Measurements from ENCODE around the gene OCIAD1.

The OCIAD1 gene

GRCh38 chr4:48899950-48900349, 69.1 kb downstream of the OCIAD1 start:
- ChIA-PET POLR2A (no interaction called here), CTCF (no interaction called here)
- TF ChIP-seq ZNF384 (IDR thresholded peaks at IDR 0.05) (no peak), ELF4 (IDR thresholded peaks at IDR 0.05) (no peak), CTBP1 (IDR thresholded peaks at IDR 0.05; ENCODE audit: borderline replicate concordance) (no peak), ARNT (IDR thresholded peaks at IDR 0.05) (no peak), PKNOX1 (IDR thresholded peaks at IDR 0.05) (no peak), L3MBTL2 (conservative IDR thresholded peaks at IDR 0.05) (no peak), BHLHE40 (IDR thresholded peaks at IDR 0.05; ENCODE audit: borderline replicate concordance) (no peak), SP1 (IDR thresholded peaks at IDR 0.05) (no peak), TARDBP (IDR thresholded peaks at IDR 0.05) (no peak), FOXA1 (IDR thresholded peaks at IDR 0.05) (no peak), FOXK2 (IDR thresholded peaks at IDR 0.05) (no peak), SUZ12 (IDR thresholded peaks at IDR 0.05) (no peak), NFRKB (IDR thresholded peaks at IDR 0.05) (no peak), HDGF (IDR thresholded peaks at IDR 0.05; ENCODE audit: borderline replicate concordance) (no peak), LEF1 (IDR thresholded peaks at IDR 0.05; ENCODE audit: borderline replicate concordance) (no peak), FOXM1 (IDR thresholded peaks at IDR 0.05; ENCODE audit: borderline replicate concordance) (no peak)
- no peak for DNase-seq (ENCODE audit: extremely low spot score)

GRCh38 chr4:48901196-48901595, 70.3 kb downstream of the OCIAD1 start:
- POLR2A ChIA-PET, result no interaction called here
- TF ChIP-seq FOXK2 (IDR thresholded peaks at IDR 0.05), result no peak
- TF ChIP-seq NFRKB (IDR thresholded peaks at IDR 0.05), result no peak
- TF ChIP-seq TARDBP (IDR thresholded peaks at IDR 0.05), result no peak
- no peak for TF ChIP-seq BHLHE40 (IDR thresholded peaks at IDR 0.05; ENCODE audit: borderline replicate concordance)
- no peak for TF ChIP-seq FOXM1 (IDR thresholded peaks at IDR 0.05; ENCODE audit: borderline replicate concordance)
- no peak for TF ChIP-seq LEF1 (IDR thresholded peaks at IDR 0.05; ENCODE audit: borderline replicate concordance)

GRCh38 chr4:48902266-48902665, 71.4 kb downstream of the OCIAD1 start:
- no peak for DNase-seq (ENCODE audit: extremely low spot score)
- no peak for TF ChIP-seq ARNT (IDR thresholded peaks at IDR 0.05)
- no peak for TF ChIP-seq CTBP1 (IDR thresholded peaks at IDR 0.05; ENCODE audit: borderline replicate concordance)
- no peak for TF ChIP-seq BHLHE40 (IDR thresholded peaks at IDR 0.05; ENCODE audit: borderline replicate concordance)
- no peak for TF ChIP-seq PKNOX1 (IDR thresholded peaks at IDR 0.05)
- POLR2A ChIA-PET, result no interaction called here
- CTCF ChIA-PET, result no interaction called here

More at GRCh38 chr4:48901196-48901595, 70.3 kb downstream of the OCIAD1 start:
- no peak for DNase-seq (ENCODE audit: extremely low spot score)
- CTCF ChIA-PET, result no interaction called here

GRCh38 chr4:48904101-48904500, 73.2 kb downstream of the OCIAD1 start:
- CTCF ChIA-PET, result interaction anchor here (0.6 kb wide), 1 partner anchor 101 kb away, joined by 3 read pairs; no protein-coding TSS in a partner anchor
- no peak for DNase-seq (ENCODE audit: extremely low spot score)

GRCh38 chr4:48904541-48905142, 73.8 kb downstream of the OCIAD1 start:
- no peak for DNase-seq (ENCODE audit: extremely low spot score)
- ChIA-PET CTCF (no interaction called here), POLR2A (no interaction called here)
- no peak for TF ChIP-seq FOXM1 (IDR thresholded peaks at IDR 0.05; ENCODE audit: borderline replicate concordance)
- TF ChIP-seq FOXA1 (IDR thresholded peaks at IDR 0.05), result no peak
- no peak for TF ChIP-seq SUZ12 (IDR thresholded peaks at IDR 0.05)
- TF ChIP-seq CTBP1 (IDR thresholded peaks at IDR 0.05; ENCODE audit: borderline replicate concordance), result no peak
- TF ChIP-seq FOXK2 (IDR thresholded peaks at IDR 0.05), result no peak
- TF ChIP-seq LEF1 (IDR thresholded peaks at IDR 0.05; ENCODE audit: borderline replicate concordance), result no peak
- no peak for TF ChIP-seq PKNOX1 (IDR thresholded peaks at IDR 0.05)
- no peak for TF ChIP-seq NFRKB (IDR thresholded peaks at IDR 0.05)
- no peak for TF ChIP-seq SP1 (IDR thresholded peaks at IDR 0.05)
- TF ChIP-seq TARDBP (IDR thresholded peaks at IDR 0.05), result no peak
- TF ChIP-seq L3MBTL2 (conservative IDR thresholded peaks at IDR 0.05), result no peak
- no peak for TF ChIP-seq ZNF384 (IDR thresholded peaks at IDR 0.05)
- no peak for TF ChIP-seq ELF4 (IDR thresholded peaks at IDR 0.05)
- no peak for TF ChIP-seq HDGF (IDR thresholded peaks at IDR 0.05; ENCODE audit: borderline replicate concordance)
- no peak for TF ChIP-seq BHLHE40 (IDR thresholded peaks at IDR 0.05; ENCODE audit: borderline replicate concordance)

More at GRCh38 chr4:48904101-48904500, 73.2 kb downstream of the OCIAD1 start:
- TF ChIP-seq CTBP1 (IDR thresholded peaks at IDR 0.05; ENCODE audit: borderline replicate concordance) (no peak), ZNF384 (IDR thresholded peaks at IDR 0.05) (no peak), ELF4 (IDR thresholded peaks at IDR 0.05) (no peak), FOXM1 (IDR thresholded peaks at IDR 0.05; ENCODE audit: borderline replicate concordance) (no peak), SUZ12 (IDR thresholded peaks at IDR 0.05) (no peak), L3MBTL2 (conservative IDR thresholded peaks at IDR 0.05) (no peak), PKNOX1 (IDR thresholded peaks at IDR 0.05) (no peak), SP1 (IDR thresholded peaks at IDR 0.05) (no peak)
- POLR2A ChIA-PET, result no interaction called here

GRCh38 chr4:48905363-48906015, 74.6 kb downstream of the OCIAD1 start:
- TF ChIP-seq ZNF384 (IDR thresholded peaks at IDR 0.05) (no peak), LEF1 (IDR thresholded peaks at IDR 0.05; ENCODE audit: borderline replicate concordance) (no peak), BHLHE40 (IDR thresholded peaks at IDR 0.05; ENCODE audit: borderline replicate concordance) (no peak), FOXA1 (IDR thresholded peaks at IDR 0.05) (no peak), PKNOX1 (IDR thresholded peaks at IDR 0.05) (no peak), TARDBP (IDR thresholded peaks at IDR 0.05) (no peak), HDGF (IDR thresholded peaks at IDR 0.05; ENCODE audit: borderline replicate concordance) (no peak), ARNT (IDR thresholded peaks at IDR 0.05) (no peak), CTBP1 (IDR thresholded peaks at IDR 0.05; ENCODE audit: borderline replicate concordance) (no peak), FOXM1 (IDR thresholded peaks at IDR 0.05; ENCODE audit: borderline replicate concordance) (no peak), ELF4 (IDR thresholded peaks at IDR 0.05) (no peak), SUZ12 (IDR thresholded peaks at IDR 0.05) (no peak), NFRKB (IDR thresholded peaks at IDR 0.05) (no peak), FOXK2 (IDR thresholded peaks at IDR 0.05) (no peak), SP1 (IDR thresholded peaks at IDR 0.05) (no peak), L3MBTL2 (conservative IDR thresholded peaks at IDR 0.05) (no peak)
- DNase-seq (ENCODE audit: extremely low spot score), result no peak
- ChIA-PET CTCF (no interaction called here), POLR2A (no interaction called here)

All from HEK293T (cell line).